Astrocyte of the cerebellum (primary cell): ENCODE measurements around the gene MUC2.

Experiments
- DNase-seq: peaks from one replicate; pipeline ENCODE4 v3.0.0-alpha.2; 2011; ENCODE audit warnings: low read depth
- H3K4me3 ChIP-seq: 2 replicates; pipeline ENCODE4 v1.5.1; 2011; ENCODE audit warnings: mild to moderate bottlenecking, low read depth, low read length, moderate library complexity
- in situ Hi-C: cut with HindIII; loops from 2 replicates; pipeline ENCODE4 v1.10.0; 2017; ENCODE audit warnings: low sequenced_read_pairs
- TF ChIP-seq, protein P1 (sequence below): IDR thresholded peaks from 2 replicates; pipeline ENCODE4 v1.5.1; 2012; ENCODE audit warnings: low read length, low read depth, moderate library complexity, mild to moderate bottlenecking; ENCODE audit errors: missing control alignments

Gene MUC2

DNA sequence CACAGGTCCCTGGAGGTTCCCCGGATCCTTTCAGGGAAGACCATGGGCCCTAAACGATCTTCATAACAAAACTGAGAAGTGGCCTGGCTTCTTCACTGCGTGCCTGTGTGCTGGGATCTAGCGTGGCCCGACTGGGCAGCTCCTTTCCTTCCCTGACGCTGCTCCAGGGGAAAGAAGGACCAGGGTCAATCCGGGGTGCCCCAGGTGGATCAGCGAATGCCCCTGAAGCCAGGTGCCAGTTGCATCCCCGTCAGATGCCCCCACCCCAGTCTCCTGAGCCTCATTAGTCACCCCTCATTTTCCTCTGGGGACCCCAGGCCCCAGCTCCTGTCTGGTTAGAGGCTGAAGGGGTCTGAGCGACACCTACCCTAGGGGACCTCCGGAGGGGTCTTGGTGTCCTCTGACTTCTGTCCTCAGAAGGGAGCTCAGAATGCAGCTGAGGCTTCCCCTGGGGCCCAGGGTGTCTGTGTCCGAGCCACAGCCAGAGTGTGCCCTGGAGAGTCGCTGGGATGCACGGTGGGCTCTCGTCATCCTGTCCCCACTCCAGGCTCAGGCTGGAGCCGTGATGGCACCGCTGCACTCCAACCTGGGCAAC is 19.5 kb upstream of the MUC2 start:
- TF ChIP-seq, protein P1, sequence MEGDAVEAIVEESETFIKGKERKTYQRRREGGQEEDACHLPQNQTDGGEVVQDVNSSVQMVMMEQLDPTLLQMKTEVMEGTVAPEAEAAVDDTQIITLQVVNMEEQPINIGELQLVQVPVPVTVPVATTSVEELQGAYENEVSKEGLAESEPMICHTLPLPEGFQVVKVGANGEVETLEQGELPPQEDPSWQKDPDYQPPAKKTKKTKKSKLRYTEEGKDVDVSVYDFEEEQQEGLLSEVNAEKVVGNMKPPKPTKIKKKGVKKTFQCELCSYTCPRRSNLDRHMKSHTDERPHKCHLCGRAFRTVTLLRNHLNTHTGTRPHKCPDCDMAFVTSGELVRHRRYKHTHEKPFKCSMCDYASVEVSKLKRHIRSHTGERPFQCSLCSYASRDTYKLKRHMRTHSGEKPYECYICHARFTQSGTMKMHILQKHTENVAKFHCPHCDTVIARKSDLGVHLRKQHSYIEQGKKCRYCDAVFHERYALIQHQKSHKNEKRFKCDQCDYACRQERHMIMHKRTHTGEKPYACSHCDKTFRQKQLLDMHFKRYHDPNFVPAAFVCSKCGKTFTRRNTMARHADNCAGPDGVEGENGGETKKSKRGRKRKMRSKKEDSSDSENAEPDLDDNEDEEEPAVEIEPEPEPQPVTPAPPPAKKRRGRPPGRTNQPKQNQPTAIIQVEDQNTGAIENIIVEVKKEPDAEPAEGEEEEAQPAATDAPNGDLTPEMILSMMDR = no peak
- no peak overlapping the region for H3K4me3 ChIP-seq
- in situ Hi-C loops = no loop called here
- no peak for DNase-seq

DNA sequence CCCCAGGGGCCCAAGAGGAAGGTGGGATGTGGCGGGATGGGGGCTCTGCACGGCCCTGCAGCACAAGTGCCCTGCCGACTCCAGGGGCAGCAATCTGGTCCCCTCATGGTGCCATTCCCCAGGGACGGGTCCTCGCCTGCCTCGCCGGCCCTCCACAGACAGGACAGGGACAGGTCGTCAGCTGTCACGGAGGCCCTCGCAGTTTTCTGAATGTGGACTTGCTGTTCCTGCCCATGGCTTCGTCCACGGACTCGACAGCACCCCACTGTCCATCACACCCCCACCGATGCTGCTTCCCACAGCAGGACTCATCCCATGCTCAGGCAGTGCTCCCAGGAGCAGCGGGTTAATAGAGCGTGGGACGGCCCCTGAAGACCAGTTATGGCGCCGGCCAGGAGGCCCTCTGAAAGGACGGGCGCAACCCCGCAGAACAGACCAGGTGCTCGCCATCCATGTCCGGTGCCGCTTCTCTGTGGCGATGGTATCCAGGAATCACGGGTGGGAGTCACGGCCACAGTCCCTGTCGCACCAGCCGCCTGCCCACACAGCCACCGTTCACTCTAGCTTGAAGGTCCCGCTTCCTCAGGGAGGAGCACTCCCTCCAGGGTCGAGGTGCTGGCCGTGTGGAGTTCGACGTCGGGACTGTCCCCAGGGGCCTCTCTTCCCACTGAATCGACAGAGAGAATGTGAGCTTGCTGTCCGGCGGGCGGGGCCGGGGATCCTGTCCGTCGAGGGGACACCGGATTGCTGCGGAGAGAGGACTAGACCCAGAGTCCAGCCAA is 18.5 kb upstream of the MUC2 start:
- TF ChIP-seq, protein P1 = no peak
- in situ Hi-C loops = no loop called here
- no peak for DNase-seq
- H3K4me3 ChIP-seq = no peak overlapping the region

DNA sequence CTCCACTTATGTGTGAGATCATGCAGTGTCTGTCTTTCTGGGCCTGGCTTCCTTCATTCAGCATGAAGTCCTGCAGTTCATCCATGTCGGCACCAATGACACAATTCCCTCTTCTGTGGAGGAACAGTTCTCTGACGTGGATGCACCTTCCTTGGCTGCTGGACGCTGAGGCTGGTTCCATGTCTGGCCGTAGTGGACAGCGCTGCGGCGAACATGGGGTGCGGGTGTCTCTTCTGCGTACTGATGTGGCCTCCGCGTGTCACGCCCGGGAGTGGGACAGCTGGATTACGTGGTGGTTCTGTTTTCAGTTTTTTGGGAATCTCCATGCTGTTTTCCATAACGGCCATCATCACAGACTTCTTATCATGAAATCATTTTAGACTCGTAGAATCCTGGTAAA is 16.9 kb upstream of the MUC2 start:
- no peak overlapping the region for H3K4me3 ChIP-seq
- no peak for DNase-seq
- TF ChIP-seq, protein P1 = no peak
- in situ Hi-C loops = no loop called here

DNA sequence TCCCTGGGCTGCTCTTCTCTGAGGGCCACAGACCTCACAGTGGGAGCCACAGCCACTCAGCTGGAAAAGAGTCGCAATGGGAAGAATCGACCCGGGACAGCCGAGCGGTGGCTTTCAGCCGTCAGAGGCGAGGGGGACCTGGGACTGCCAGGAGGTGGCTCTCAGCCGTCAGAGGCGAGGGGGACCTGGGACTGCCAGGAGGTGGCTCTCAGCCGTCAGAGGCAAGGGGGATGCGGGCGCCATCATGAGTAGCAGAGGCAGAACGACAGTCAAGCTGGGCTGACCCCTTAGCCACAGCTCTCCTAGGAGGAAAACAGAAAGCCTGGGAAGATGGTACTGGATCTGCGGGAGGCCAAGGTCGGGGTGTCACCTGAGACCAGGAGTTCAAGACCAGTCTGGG is 14.9 kb upstream of the MUC2 start:
- in situ Hi-C loops = no loop called here
- no peak for DNase-seq
- TF ChIP-seq, protein P1 = no peak
- H3K4me3 ChIP-seq = no peak overlapping the region

DNA sequence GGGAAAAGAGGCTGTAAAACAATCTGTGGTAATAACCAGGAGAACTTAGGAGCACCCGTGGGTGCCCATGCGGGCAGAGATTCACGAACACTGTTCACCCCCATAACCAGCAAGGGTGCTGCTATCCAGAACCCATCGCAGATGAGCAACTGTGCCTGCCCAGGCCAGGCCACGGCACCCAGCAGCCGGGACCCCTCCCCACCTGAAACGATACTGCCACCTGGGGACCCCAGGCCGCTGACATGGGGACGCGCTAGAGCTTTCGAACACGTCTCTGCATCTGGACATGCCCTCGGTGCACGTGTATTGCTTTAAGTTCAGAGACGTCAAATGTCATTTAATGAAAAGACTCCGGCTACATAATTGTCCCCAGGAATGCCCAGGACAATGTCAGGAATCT is 14.3 kb upstream of the MUC2 start:
- DNase-seq = no peak
- in situ Hi-C loops = no loop called here
- H3K4me3 ChIP-seq = no peak overlapping the region
- TF ChIP-seq, protein P1 = no peak

DNA sequence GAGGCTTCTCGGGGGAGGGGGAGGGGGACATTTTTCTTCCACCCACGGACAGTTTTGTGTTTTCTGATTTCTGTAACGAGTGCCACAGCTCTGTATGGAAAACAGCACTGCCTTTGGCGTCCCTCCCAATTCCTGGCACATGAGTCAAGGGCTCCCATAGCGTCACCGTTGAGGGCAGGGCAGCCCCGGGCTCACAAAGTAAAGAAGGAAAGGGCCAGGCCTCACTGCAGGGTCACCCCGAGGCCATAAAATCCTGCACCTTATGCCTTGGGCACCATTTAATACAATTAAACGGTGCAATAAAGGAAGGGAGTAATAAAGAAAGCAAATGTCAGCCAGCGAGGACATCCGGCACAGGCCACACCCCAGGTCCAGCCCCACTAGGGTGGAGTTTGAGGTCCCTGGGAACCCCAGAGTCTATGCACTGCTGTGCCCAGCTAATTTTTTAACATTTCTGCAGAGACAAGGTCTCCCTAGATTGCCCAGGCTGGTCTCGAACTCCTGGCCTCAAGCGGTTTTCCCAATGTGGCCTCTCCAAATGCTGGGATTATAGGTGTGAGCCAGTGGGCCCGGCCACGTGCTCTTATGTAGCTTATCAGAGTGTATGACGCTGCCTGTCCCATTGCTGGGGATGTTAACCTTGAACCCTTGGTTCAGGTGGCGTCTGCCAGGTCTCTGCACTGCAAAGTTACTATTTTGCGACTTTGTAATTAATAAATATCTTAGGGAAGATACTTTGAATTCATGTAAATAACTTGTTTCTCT is 13.6 kb upstream of the MUC2 start:
- no peak for DNase-seq
- in situ Hi-C loops = no loop called here
- TF ChIP-seq, protein P1 = no peak
- no peak overlapping the region for H3K4me3 ChIP-seq
